Adrenal gland (tissue), 5 donors: ENCODE results near the gene PRKCB.

Experiments used
- POLR2A ChIP-seq, 2 donors: fragments of 450-650 bp; IDR thresholded peaks; one replicate each; pipeline ENCODE4 v1.6.1; 2017; ENCODE audit warnings: antibody characterized with exemption in 2 of 2, mild to moderate bottlenecking in 2 of 2, moderate library complexity in 1 of 2
- TF ChIP-seq, protein P1 (sequence below), 6 experiments: fragments of 450-650 bp in 4 of 6; fragments of 200-600 bp in 2 of 6; sonication (generic) in 1 of 6; IDR thresholded peaks; 1 replicate in 5 of 6; 2 replicates in 1 of 6; pipeline versions ENCODE4 v1.5.1 to v1.8.0; 2016 to 2021; ENCODE audit warnings: antibody characterized with exemption in 6 of 6, mild to moderate bottlenecking in 2 of 6, moderate library complexity in 1 of 6
- donor health status: DM: no; HTN: no; CAD: no.

DNA sequence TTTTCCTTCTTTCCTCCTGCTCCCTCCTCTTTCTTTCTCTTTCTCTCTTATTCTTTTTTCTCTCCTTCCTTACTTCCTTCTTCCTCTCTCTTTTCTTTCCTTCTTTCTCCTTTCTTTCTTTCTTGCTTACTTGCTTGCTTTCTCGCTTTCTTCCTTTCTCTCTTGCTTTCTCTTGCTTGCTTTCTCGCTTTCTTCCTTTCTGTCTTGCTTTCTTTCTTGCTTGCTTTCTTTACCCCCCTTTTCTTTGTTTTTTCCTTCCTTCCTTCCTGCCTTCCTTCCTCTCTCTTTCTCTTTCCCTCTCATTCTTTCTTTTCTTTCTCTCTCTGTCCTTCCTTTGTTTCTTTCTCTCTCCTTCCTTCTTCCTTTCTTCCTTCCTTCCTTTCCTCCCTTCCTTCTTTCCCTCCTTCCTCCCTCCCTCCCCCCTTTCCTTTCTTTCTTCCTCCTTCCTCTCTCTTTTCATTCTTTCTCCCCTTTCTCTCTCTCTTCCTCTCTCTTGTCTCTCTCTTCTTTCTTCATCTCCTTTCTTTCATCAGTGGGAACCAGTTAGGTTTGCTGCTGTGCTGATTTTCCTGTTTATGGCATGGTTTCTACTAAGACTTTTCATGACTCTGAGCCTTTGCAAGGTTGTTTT, 277.4 kb downstream of the PRKCB start:
- TF ChIP-seq, protein P1, sequence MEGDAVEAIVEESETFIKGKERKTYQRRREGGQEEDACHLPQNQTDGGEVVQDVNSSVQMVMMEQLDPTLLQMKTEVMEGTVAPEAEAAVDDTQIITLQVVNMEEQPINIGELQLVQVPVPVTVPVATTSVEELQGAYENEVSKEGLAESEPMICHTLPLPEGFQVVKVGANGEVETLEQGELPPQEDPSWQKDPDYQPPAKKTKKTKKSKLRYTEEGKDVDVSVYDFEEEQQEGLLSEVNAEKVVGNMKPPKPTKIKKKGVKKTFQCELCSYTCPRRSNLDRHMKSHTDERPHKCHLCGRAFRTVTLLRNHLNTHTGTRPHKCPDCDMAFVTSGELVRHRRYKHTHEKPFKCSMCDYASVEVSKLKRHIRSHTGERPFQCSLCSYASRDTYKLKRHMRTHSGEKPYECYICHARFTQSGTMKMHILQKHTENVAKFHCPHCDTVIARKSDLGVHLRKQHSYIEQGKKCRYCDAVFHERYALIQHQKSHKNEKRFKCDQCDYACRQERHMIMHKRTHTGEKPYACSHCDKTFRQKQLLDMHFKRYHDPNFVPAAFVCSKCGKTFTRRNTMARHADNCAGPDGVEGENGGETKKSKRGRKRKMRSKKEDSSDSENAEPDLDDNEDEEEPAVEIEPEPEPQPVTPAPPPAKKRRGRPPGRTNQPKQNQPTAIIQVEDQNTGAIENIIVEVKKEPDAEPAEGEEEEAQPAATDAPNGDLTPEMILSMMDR (IDR thresholded peaks at IDR 0.05): no peak
- no peak for TF ChIP-seq POLR2A (IDR thresholded peaks at IDR 0.05)
